Activated CD8-positive, alpha-beta memory T cell treated with anti-CD3 and anti-CD28 coated beads, Interleukin-2, amount 10 ng/mL, durations not matched to agents 7 days and 5 days (primary cell): Measurements from ENCODE around the gene PIP5K1B. TPM values are rescaled to one million over a fixed set of nuclear protein-coding genes. Genes with fewer than 3 reads are reported as not detected.

Experiments
- ATAC-seq: fragments of 150-1000 bp; cut with Tn5 transposase; one replicate; pipeline ENCODE4 v1.10.0; 2021; ENCODE audit warnings: moderate library complexity
- CTCF ChIA-PET: fragments of 350-600 bp; sonication (Branson Sonifier 250); formaldehyde crosslinking; loops from one replicate; lab custom pipeline; 2021; ENCODE audit warnings: antibody characterized with exemption; lab: Charles Lee
- DNase-seq: peaks from one replicate; pipeline ENCODE4 v3.0.0-alpha.2; 2020
- H3K27ac Mint-ChIP-seq: one replicate; pipeline ENCODE4 v1.8.0; 2021; ENCODE audit warnings: mild to moderate bottlenecking, mixed read lengths
- H3K27me3 Mint-ChIP-seq: one replicate; pipeline ENCODE4 v1.8.0; 2021; ENCODE audit warnings: mixed read lengths
- H3K36me3 Mint-ChIP-seq: one replicate; pipeline ENCODE4 v1.8.0; 2021; ENCODE audit warnings: mild to moderate bottlenecking, mixed read lengths
- H3K4me1 Mint-ChIP-seq: one replicate; pipeline ENCODE4 v1.8.0; 2021; ENCODE audit warnings: mixed read lengths
- H3K4me3 Mint-ChIP-seq: one replicate; pipeline ENCODE4 v1.8.0; 2021; ENCODE audit warnings: mild to moderate bottlenecking, moderate library complexity, mixed read lengths
- H3K9me3 Mint-ChIP-seq: one replicate; pipeline ENCODE4 v1.8.0; 2022; ENCODE audit warnings: low read depth, mixed read lengths
- total RNA-seq, 2 experiments: library from RNA; stranded (reverse); gene quantifications; one replicate each; pipeline ENCODE4 v1.2.3, GENCODE V29; 2021

PIP5K1B gene
- total RNA-seq, 2 experiments from 2014 or later: 0.85 to 23.2 TPM

DNA sequence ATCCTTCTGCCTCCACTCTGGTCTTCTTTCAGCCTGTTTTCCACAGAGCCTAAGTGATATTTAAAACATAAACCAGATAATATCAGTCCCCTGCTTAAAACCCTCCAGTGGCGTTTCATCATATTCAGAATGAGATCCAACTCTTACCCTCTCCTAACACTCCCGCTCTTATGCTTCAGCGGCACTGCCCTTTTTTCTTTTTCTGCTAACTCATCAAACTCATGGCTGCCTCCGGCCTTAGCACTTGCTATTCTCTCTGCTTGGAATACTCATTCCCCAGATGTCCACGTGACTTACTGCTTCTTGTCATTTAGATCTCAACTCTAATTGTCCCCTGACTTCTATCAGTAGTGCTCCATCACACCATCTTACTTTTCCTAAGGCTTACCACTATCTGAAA, 73.6 kb downstream of the PIP5K1B start:
- CTCF ChIA-PET: interaction anchor here (1.4 kb wide), 1 partner anchor 16 kb away, joined by 4 read pairs; no protein-coding TSS in a partner anchor
- Mint-ChIP-seq H3K4me3 (no peak overlapping the region), H3K36me3 (peaks cover 2% of the 10 kb centered on the region), H3K9me3 (no peaks in the 10 kb centered on the region), H3K27ac (no peak overlapping the region), H3K27me3 (peaks cover 4% of the 10 kb centered on the region), H3K4me1 (peaks cover 7% of the 10 kb centered on the region)
- ATAC-seq (no peak), DNase-seq (no peak)

DNA sequence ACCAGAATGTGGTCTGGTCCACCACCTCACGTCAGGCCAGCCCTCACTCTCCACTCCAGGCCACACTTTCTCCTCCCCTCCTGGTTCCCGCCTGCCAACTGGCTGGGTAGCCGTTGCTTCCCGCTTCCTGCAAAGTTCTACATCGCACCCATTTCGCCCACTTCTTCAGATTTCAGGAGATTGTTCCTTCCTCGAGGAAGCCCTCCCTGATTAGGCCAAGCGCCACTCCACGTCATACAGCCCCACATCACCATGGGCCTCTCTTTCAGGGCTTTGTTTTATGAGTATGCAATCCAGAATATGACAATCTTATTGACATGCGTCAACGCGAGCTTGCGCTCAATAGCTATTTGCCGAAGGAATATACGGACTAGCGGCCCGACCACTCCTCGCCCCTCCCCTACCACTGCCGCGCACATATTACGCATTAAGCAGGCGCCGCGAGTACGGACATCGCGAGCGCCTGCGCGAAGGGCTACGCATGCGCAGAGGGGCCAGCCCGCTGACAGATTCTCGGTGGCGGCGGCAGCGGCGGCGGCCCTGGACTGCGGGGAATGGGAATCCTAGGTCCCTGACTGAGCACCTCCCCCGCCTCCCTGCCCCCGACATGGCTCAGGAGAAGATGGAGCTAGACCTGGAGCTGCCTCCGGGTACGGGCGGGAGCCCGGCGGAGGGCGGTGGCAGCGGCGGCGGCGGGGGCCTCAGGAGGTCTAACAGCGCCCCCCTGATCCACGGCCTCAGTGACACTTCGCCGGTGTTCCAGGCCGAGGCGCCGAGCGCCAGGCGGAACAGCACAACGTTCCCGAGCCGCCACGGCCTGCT, 74.7 kb downstream of the PIP5K1B start:
- H3K9me3 Mint-ChIP-seq: no peaks in the 10 kb centered on the region
- H3K4me1 Mint-ChIP-seq: peaks cover 7% of the 10 kb centered on the region
- no peak overlapping the region for H3K4me3 Mint-ChIP-seq
- DNase-seq (peak; percentile 95), ATAC-seq (peak; percentile 94)
- no peak overlapping the region for H3K27ac Mint-ChIP-seq
- CTCF ChIA-PET: interaction anchor here (0.6 to 1.6 kb wide), 11 partner anchors 9 to 257 kb away, joined by 3 to 5 read pairs (median 3); no protein-coding TSS in a partner anchor
- peaks cover 4% of the 10 kb centered on the region for H3K27me3 Mint-ChIP-seq
- peaks cover 2% of the 10 kb centered on the region for H3K36me3 Mint-ChIP-seq

- peaks cover 2% of the 10 kb centered on the region for H3K36me3 Mint-ChIP-seq
- H3K27ac Mint-ChIP-seq: no peak overlapping the region
- ATAC-seq: no peak
- H3K4me3 Mint-ChIP-seq: no peak overlapping the region
- peaks cover under 1% of the 10 kb centered on the region for H3K27me3 Mint-ChIP-seq
- peaks cover 7% of the 10 kb centered on the region for H3K4me1 Mint-ChIP-seq
- CTCF ChIA-PET: interaction anchor here (0.9 to 1.6 kb wide), 7 partner anchors 10 to 256 kb away, joined by 3 to 5 read pairs (median 3); no protein-coding TSS in a partner anchor
- no peaks in the 10 kb centered on the region for H3K9me3 Mint-ChIP-seq
- DNase-seq: no peak
Observed at GRCh38 chr9:68780380-68780712, 75.3 kb downstream of the PIP5K1B start.

DNA sequence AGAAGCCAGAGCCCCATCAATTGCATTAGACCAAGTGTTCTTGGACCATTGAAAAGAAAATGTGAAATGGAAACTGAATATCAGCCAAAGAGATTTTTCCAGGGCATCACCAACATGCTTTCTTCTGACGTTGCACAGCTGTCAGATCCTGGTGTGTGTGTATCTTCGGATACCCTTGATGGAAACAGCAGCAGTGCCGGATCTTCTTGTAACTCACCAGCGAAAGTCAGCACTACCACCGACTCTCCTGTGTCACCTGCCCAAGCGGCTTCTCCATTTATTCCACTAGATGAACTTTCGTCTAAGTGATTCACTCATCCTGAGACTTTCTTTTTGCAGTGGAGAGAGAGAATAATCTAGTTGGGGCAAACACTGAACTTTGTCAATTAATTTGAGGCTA, 75.7 kb downstream of the PIP5K1B start:
- ATAC-seq: no peak
- H3K4me1 Mint-ChIP-seq: peaks cover 7% of the 10 kb centered on the region
- DNase-seq: no peak

GRCh38 chr9:68781928-68782327, 76.9 kb downstream of the PIP5K1B start:
- DNase-seq (no peak), ATAC-seq (no peak)
- H3K9me3 Mint-ChIP-seq: no peaks in the 10 kb centered on the region
- H3K27me3 Mint-ChIP-seq: no peaks in the 10 kb centered on the region
- no peak overlapping the region for H3K27ac Mint-ChIP-seq
- peak overlapping the region; percentile 21 for H3K4me3 Mint-ChIP-seq
- CTCF ChIA-PET: interaction anchor here (1.5 kb wide), 1 partner anchor 218 kb away, joined by 4 read pairs; no protein-coding TSS in a partner anchor
- H3K36me3 Mint-ChIP-seq: peaks cover 4% of the 10 kb centered on the region
- H3K4me1 Mint-ChIP-seq: peaks cover 7% of the 10 kb centered on the region

More for the DNA sequence above, 75.7 kb downstream of the PIP5K1B start:
- H3K9me3 Mint-ChIP-seq: no peaks in the 10 kb centered on the region
- no peak overlapping the region for H3K4me3 Mint-ChIP-seq
- CTCF ChIA-PET: interaction anchor here (1.3 to 1.6 kb wide), 2 partner anchors 20 to 256 kb away, joined by 3 to 5 read pairs; no protein-coding TSS in a partner anchor
- no peaks in the 10 kb centered on the region for H3K27me3 Mint-ChIP-seq
- peaks cover 2% of the 10 kb centered on the region for H3K36me3 Mint-ChIP-seq
- no peak overlapping the region for H3K27ac Mint-ChIP-seq

GRCh38 chr9:68782546-68782945, 77.5 kb downstream of the PIP5K1B start:
- Mint-ChIP-seq H3K27me3 (no peaks in the 10 kb centered on the region), H3K4me3 (no peak overlapping the region), H3K36me3 (peaks cover 4% of the 10 kb centered on the region), H3K9me3 (no peaks in the 10 kb centered on the region), H3K4me1 (peaks cover 7% of the 10 kb centered on the region), H3K27ac (no peak overlapping the region)
- DNase-seq (no peak), ATAC-seq (no peak)
- CTCF ChIA-PET: interaction anchor here (1.5 kb wide), 1 partner anchor 217 kb away, joined by 4 read pairs; no protein-coding TSS in a partner anchor

DNA sequence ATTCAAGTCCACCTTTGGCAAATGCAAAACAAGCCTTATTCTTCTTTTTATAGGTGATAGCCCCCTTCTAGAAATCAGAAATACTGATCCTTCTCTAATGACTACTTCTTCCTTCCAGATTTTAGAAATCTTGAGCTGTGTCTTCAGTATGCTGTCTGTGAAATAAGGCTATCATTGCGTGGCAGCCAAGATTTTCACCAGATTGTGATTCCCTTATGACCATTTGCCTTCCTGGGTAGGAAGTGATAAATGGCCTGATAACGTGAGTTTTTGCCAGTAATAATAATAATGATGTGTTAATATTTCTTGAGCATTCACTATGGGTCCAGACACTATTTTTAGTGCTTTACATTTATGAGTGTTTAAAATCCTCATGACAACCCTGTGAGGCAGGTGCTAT, 80.9 kb downstream of the PIP5K1B start:
- peaks cover 7% of the 10 kb centered on the region for H3K4me1 Mint-ChIP-seq
- DNase-seq: no peak
- CTCF ChIA-PET: interaction anchor here (0.9 kb wide), 1 partner anchor 13 kb away, joined by 4 read pairs; no protein-coding TSS in a partner anchor
- H3K27me3 Mint-ChIP-seq: no peaks in the 10 kb centered on the region
- ATAC-seq: no peak
- peaks cover 4% of the 10 kb centered on the region for H3K36me3 Mint-ChIP-seq
- H3K4me3 Mint-ChIP-seq: no peak overlapping the region
- no peaks in the 10 kb centered on the region for H3K9me3 Mint-ChIP-seq
- H3K27ac Mint-ChIP-seq: no peak overlapping the region

GRCh38 chr9:68791169-68791568, 86.1 kb downstream of the PIP5K1B start:
- no peak overlapping the region for H3K27ac Mint-ChIP-seq
- CTCF ChIA-PET: interaction anchor here (0.8 kb wide), 1 partner anchor 11 kb away, joined by 3 read pairs; a partner anchor contains a TSS

GRCh38 chr9:68793605-68794343, 88.7 kb downstream of the PIP5K1B start:
- CTCF ChIA-PET: interaction anchor here (1.0 to 1.3 kb wide), 2 partner anchors 33 to 241 kb away, joined by 3 read pairs; partner anchors contain the start of gene FXN
- peak; percentile 73 for ATAC-seq
- Mint-ChIP-seq H3K4me3 (no peak overlapping the region), H3K4me1 (peaks cover 7% of the 10 kb centered on the region), H3K27me3 (peaks cover 3% of the 10 kb centered on the region), H3K27ac (no peak overlapping the region), H3K36me3 (no peaks in the 10 kb centered on the region), H3K9me3 (no peaks in the 10 kb centered on the region)
- DNase-seq: peak; percentile 56

More at GRCh38 chr9:68791169-68791568, 86.1 kb downstream of the PIP5K1B start:
- H3K4me1 Mint-ChIP-seq: no peaks in the 10 kb centered on the region
- H3K27me3 Mint-ChIP-seq: no peaks in the 10 kb centered on the region
- H3K4me3 Mint-ChIP-seq: no peak overlapping the region
- no peak for ATAC-seq
- no peaks in the 10 kb centered on the region for H3K9me3 Mint-ChIP-seq
- DNase-seq: no peak
- H3K36me3 Mint-ChIP-seq: peaks cover 2% of the 10 kb centered on the region

DNA sequence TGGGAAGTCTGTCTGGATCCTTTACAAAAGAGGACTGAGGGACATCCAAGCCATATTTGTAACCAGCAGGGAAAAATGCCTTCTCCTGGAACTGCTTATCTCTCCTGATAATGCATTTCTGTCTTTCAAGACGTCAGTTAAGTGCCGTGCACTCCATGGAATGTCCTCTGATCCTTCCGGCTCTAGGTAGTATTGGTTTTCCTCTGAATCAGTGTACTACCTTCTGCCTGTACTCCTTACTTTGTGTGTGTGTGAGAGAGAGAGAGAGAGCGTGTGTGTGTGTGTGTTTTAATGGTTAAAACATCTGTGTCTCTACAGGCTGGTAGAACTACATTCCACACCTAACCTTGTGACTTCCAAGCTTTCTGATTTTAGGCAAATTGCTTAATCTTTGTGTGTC, 89.9 kb downstream of the PIP5K1B start:
- DNase-seq (no peak), ATAC-seq (no peak)
- CTCF ChIA-PET: no interaction called here
- peaks cover 8% of the 10 kb centered on the region for H3K4me1 Mint-ChIP-seq
- no peak overlapping the region for H3K4me3 Mint-ChIP-seq
- peaks cover 7% of the 10 kb centered on the region for H3K27me3 Mint-ChIP-seq
- no peaks in the 10 kb centered on the region for H3K9me3 Mint-ChIP-seq
- H3K27ac Mint-ChIP-seq: no peak overlapping the region
- no peaks in the 10 kb centered on the region for H3K36me3 Mint-ChIP-seq

- H3K36me3 Mint-ChIP-seq: no peaks in the 10 kb centered on the region
- peaks cover 8% of the 10 kb centered on the region for H3K4me1 Mint-ChIP-seq
- CTCF ChIA-PET: no interaction called here
- no peak overlapping the region for H3K4me3 Mint-ChIP-seq
- no peaks in the 10 kb centered on the region for H3K9me3 Mint-ChIP-seq
- ATAC-seq: no peak
- DNase-seq: no peak
- peaks cover 7% of the 10 kb centered on the region for H3K27me3 Mint-ChIP-seq
- no peak overlapping the region for H3K27ac Mint-ChIP-seq
Observed at GRCh38 chr9:68795411-68795810, 90.4 kb downstream of the PIP5K1B start.

DNA sequence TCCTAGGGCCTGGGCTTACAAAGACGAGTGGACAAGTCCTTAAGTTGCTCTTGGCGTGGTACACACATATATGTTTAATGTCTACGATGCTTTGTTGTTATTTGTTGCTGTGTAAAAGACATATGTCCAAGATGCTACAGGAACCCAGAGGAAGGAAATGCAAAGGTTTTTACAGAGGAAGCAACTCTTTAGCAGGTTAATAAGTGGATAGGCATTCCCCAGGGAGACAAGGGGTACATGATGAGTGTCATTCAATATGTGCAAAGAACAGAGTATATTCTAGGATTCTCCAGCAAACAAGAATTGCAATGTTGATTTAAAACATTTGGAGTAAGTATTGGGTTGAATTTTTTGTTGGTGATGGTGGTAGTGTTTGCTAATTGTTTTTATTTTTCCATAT, 92.1 kb downstream of the PIP5K1B start:
- H3K9me3 Mint-ChIP-seq: no peaks in the 10 kb centered on the region
- peaks cover 7% of the 10 kb centered on the region for H3K27me3 Mint-ChIP-seq
- ATAC-seq: no peak
- no peak overlapping the region for H3K27ac Mint-ChIP-seq
- H3K4me1 Mint-ChIP-seq: peaks cover 8% of the 10 kb centered on the region
- no peaks in the 10 kb centered on the region for H3K36me3 Mint-ChIP-seq
- CTCF ChIA-PET: no interaction called here
- DNase-seq: no peak
- no peak overlapping the region for H3K4me3 Mint-ChIP-seq

- ATAC-seq: no peak
- no peak for DNase-seq
- Mint-ChIP-seq H3K9me3 (no peaks in the 10 kb centered on the region), H3K36me3 (no peaks in the 10 kb centered on the region), H3K27ac (no peak overlapping the region), H3K27me3 (peaks cover 7% of the 10 kb centered on the region), H3K4me1 (peaks cover 8% of the 10 kb centered on the region), H3K4me3 (no peak overlapping the region)
- CTCF ChIA-PET: interaction anchor here (1.1 kb wide), 1 partner anchor 12 kb away, joined by 4 read pairs; no protein-coding TSS in a partner anchor
Observed at GRCh38 chr9:68798423-68798822, 93.4 kb downstream of the PIP5K1B start.
